ENCODE data around the gene ZNF35. TPM values are rescaled to one million over a fixed set of nuclear protein-coding genes. Genes with fewer than 3 reads are reported as not detected.

Gene ZNF35
- total and polyA plus RNA-seq, 4 donors: 1.2 to 4.9 (median 1.7) TPM

GRCh38 chr3:44685128-44685800, 36.7 kb downstream of the ZNF35 start:
- H3K27me3 ChIP-seq (ENCODE audit: control insufficient read depth in 4 of 4, insufficient read depth in 4 of 4, low read length in 3 of 4): peaks cover 0 to 3% (median 0%) of the 10 kb centered on the region in 4 donors
- peaks cover 0 to 6% (median under 1%) of the 10 kb centered on the region in 4 donors for H3K4me1 ChIP-seq (ENCODE audit: control insufficient read depth in 4 of 4, insufficient read depth in 4 of 4, low read length in 3 of 4)
- H3K27ac ChIP-seq (ENCODE audit: low read depth in 1 of 2, low read length in 2 of 2): no peak overlapping the region
- WGBS: 4% methylated on average over 48 of the region's 48 CpGs
- TF ChIP-seq GABPA (IDR thresholded peaks at IDR 0.05 in 1 of 2, conservative IDR thresholded peaks at IDR 0.05 in 1 of 2) (peak; percentile 57 to 85), EGR1 (IDR thresholded peaks at IDR 0.05; ENCODE audit: low read depth in 2 of 2) (no peak), YY1 (IDR thresholded peaks at IDR 0.05) (no peak), ATF3 (IDR thresholded peaks at IDR 0.05) (no peak), JUND (IDR thresholded peaks at IDR 0.05) (no peak), RXRA (IDR thresholded peaks at IDR 0.05) (no peak), RAD21 (IDR thresholded peaks at IDR 0.05) (peak in 1 of 2 donors; percentile 18), ZBTB33 (IDR thresholded peaks at IDR 0.05) (peak; percentile 97), TAF1 (conservative IDR thresholded peaks at IDR 0.05) (no peak)
- peaks cover 10 to 22% (median 11%) of the 10 kb centered on the region in 4 donors for H3K9me3 ChIP-seq (ENCODE audit: control insufficient read depth in 4 of 4, low read length in 3 of 4)
- peak; percentile 54 for DNase-seq (ENCODE audit: low spot score)
- H3K4me3 ChIP-seq (ENCODE audit: low read depth in 1 of 3, low read length in 3 of 3): peak overlapping the region; percentile 65 to 86 (median 73)
- no peak overlapping the region for H3K9ac ChIP-seq (ENCODE audit: low read depth in 1 of 2, low read length in 2 of 2)
- peaks cover 0 to 6% (median 0%) of the 10 kb centered on the region in 4 donors for H3K36me3 ChIP-seq (ENCODE audit: control insufficient read depth in 4 of 4, insufficient read depth in 3 of 4, low read depth in 1 of 4, low read length in 3 of 4)

DNA sequence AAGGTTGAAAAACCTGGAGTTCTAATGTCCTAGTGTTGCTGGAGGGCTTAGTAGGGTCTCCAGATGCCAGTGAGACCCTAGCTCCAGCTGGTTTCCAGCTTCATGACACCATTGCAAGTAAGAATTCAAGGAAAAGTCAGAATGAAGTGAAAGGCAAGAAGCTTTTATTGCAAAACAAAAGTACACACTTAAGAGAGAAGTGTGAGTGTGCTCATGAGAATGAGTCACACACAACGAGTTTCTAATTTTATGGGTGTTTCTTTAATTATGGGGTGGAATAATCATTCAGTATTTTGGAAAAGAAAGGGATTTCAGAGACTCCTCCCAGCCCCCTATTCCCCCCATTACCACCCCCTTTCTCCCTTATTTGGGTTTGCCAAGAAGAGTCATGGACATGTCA, 39.4 kb downstream of the ZNF35 start:
- Histone ChIP-seq H3K4me1 (ENCODE audit: control insufficient read depth in 4 of 4, insufficient read depth in 4 of 4, low read length in 3 of 4) (peaks cover 0 to 6% (median under 1%) of the 10 kb centered on the region in 4 donors), H3K36me3 (ENCODE audit: control insufficient read depth in 4 of 4, insufficient read depth in 3 of 4, low read depth in 1 of 4, low read length in 3 of 4) (peaks cover 0 to 1% (median 0%) of the 10 kb centered on the region in 4 donors), H3K27ac (ENCODE audit: low read depth in 1 of 2, low read length in 2 of 2) (no peak overlapping the region), H3K9ac (ENCODE audit: low read depth in 1 of 2, low read length in 2 of 2) (no peak overlapping the region), H3K4me3 (ENCODE audit: low read depth in 1 of 3, low read length in 3 of 3) (no peak overlapping the region), H3K27me3 (ENCODE audit: control insufficient read depth in 4 of 4, insufficient read depth in 4 of 4, low read length in 3 of 4) (peaks cover 0 to 3% (median 2%) of the 10 kb centered on the region in 4 donors), H3K9me3 (ENCODE audit: control insufficient read depth in 4 of 4, low read length in 3 of 4) (peaks cover 5 to 15% (median 10%) of the 10 kb centered on the region in 4 donors)
- no peak for DNase-seq (ENCODE audit: low spot score)
- 44% methylated on average over 1 of the region's 1 CpG for WGBS
- no peak for TF ChIP-seq TAF1 (conservative IDR thresholded peaks at IDR 0.05)
- TF ChIP-seq HNF4G (IDR thresholded peaks at IDR 0.05): no peak
- no peak for TF ChIP-seq ATF3 (IDR thresholded peaks at IDR 0.05)
- no peak for TF ChIP-seq CTCF (IDR thresholded peaks at IDR 0.05; ENCODE audit: low read depth, low read length, missing input control)
- TF ChIP-seq SP1 (IDR thresholded peaks at IDR 0.05): no peak
- no peak for TF ChIP-seq RXRA (IDR thresholded peaks at IDR 0.05)
- no peak for TF ChIP-seq RAD21 (IDR thresholded peaks at IDR 0.05)
- no peak for TF ChIP-seq ZBTB33 (IDR thresholded peaks at IDR 0.05)
- TF ChIP-seq FOXA2 (IDR thresholded peaks at IDR 0.05): no peak
- TF ChIP-seq FOXA1 (IDR thresholded peaks at IDR 0.05): no peak
- no peak for TF ChIP-seq HNF4A (conservative IDR thresholded peaks at IDR 0.05)
- no peak for TF ChIP-seq NR2F2 (IDR thresholded peaks at IDR 0.05)
- TF ChIP-seq JUND (IDR thresholded peaks at IDR 0.05): no peak
- TF ChIP-seq, protein P1, sequence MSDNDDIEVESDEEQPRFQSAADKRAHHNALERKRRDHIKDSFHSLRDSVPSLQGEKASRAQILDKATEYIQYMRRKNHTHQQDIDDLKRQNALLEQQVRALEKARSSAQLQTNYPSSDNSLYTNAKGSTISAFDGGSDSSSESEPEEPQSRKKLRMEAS (IDR thresholded peaks at IDR 0.05): no peak
- TF ChIP-seq EGR1 (IDR thresholded peaks at IDR 0.05; ENCODE audit: low read depth in 2 of 2): no peak
- TF ChIP-seq GABPA (IDR thresholded peaks at IDR 0.05 in 1 of 2, conservative IDR thresholded peaks at IDR 0.05 in 1 of 2): no peak

Data from liver (tissue), 9 donors.